Measurements from ENCODE around the gene ZNF417. TPM values are rescaled to one million over a fixed set of nuclear protein-coding genes. Genes with fewer than 3 reads are reported as not detected.

The ZNF417 gene
- total and polyA plus RNA-seq, 2 of the 4 experiments (the other 2 are of a cell fraction) = 4.0 to 23.1 TPM

DNA sequence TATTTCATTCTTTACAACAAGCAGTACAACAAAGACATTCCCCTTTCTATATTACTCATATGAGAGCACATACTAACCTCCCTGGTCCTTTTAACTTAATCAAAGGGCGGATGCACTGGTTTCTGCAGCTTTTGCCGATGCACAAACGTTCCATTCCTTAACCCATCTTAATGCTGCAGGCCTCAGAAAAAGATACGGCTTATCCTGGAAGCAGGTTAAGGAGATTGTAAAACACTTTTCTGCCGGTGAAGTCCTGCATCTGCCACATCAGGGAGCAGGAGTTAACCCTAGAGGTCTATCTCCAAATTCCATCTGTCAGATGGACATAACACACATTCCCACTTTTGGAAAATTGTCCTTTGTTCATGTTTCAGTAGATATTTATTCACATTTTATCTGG, 16.1 kb downstream of the ZNF417 start:
- H2AFZ ChIP-seq (replicated peaks; ENCODE audit: low read length, poor library complexity) = no peak overlapping the region
- no peak overlapping the region for H3K9ac ChIP-seq (ENCODE audit: low read depth, low read length)
- no peak overlapping the region for H4K91ac ChIP-seq (ENCODE audit: insufficient read depth, low read depth, low read length)
- DNase-seq = no peak
- H4K8ac ChIP-seq (ENCODE audit: low read depth in 2 of 2, low read length in 2 of 2) = no peak overlapping the region
- H2AK5ac ChIP-seq (ENCODE audit: low read depth, low read length) = no peak overlapping the region
- WGBS, 2 experiments (ENCODE audit: extremely low coverage in 2 of 2, insufficient read length in 1 of 2) = no CpG with 5 or more reads among the region's 5 CpGs
- ChIA-PET CTCF (no interaction called here), POLR2A (ENCODE audit: unreplicated experiment) (no interaction called here)
- no peak overlapping the region for H4K5ac ChIP-seq (ENCODE audit: low read depth, low read length)
- H3K56ac ChIP-seq (ENCODE audit: extremely low read depth, insufficient read depth, low read length) = no peak overlapping the region
- H3K4me1 ChIP-seq (ENCODE audit: control insufficient read depth, insufficient read depth, low read length) = no peaks in the 10 kb centered on the region
- no peak overlapping the region for H2BK5ac ChIP-seq (ENCODE audit: low read depth, low read length, poor library complexity, severe bottlenecking)
- no peak overlapping the region for H3K18ac ChIP-seq (ENCODE audit: low read depth, low read length)
- no peak for ATAC-seq (ENCODE audit: low read depth)
- H4K20me1 ChIP-seq (ENCODE audit: insufficient read depth, low read length) = no peaks in the 10 kb centered on the region
- H3K4me3 ChIP-seq (ENCODE audit: insufficient read depth, low read depth, low read length) = no peak overlapping the region
- H2AK9ac ChIP-seq (replicated peaks; ENCODE audit: low read depth, low read length, poor library complexity) = no peak overlapping the region
- H3K79me1 ChIP-seq (ENCODE audit: low read depth in 1 of 2, low read length in 2 of 2) = no peaks in the 10 kb centered on the region; a peak in 2 of 4 replicates
- BruUV-seq (replicated peaks) = no TSS peak
- no peak overlapping the region for H2BK20ac ChIP-seq (ENCODE audit: low read depth, low read length)
- H3K9me1 ChIP-seq (ENCODE audit: insufficient read depth, low read length) = no peaks in the 10 kb centered on the region
- intact Hi-C loops (cut with micrococcal nuclease) (no loop called here), in situ Hi-C loops (cut with MboI; ENCODE audit: low sequenced_read_pairs) (no loop called here), dilution Hi-C loops (cut with HindIII; ENCODE audit: low sequenced_read_pairs, unreplicated experiment) (no loop called here)
- H3K4ac ChIP-seq (ENCODE audit: low read depth, low read length) = no peak overlapping the region
- no peak overlapping the region for H3K23ac ChIP-seq (ENCODE audit: low read depth, low read length)
- H3K27ac ChIP-seq (ENCODE audit: insufficient read depth, low read length) = no peak overlapping the region
- no peaks in the 10 kb centered on the region; the same call in 1 of the 2 replicates for H3K9me3 ChIP-seq (ENCODE audit: control insufficient read depth, insufficient read depth, low read length)
- H3K27me3 ChIP-seq (ENCODE audit: control insufficient read depth, insufficient read depth, low read length) = no peaks in the 10 kb centered on the region
- peaks cover 5% of the 10 kb centered on the region for H3K36me3 ChIP-seq (ENCODE audit: control insufficient read depth, insufficient read depth, low read length)
- H3K4me2 ChIP-seq (ENCODE audit: low read depth, low read length) = no peak overlapping the region
- no peak overlapping the region for H2BK15ac ChIP-seq (ENCODE audit: low read depth, low read length)
- TF ChIP-seq MAZ (IDR thresholded peaks at IDR 0.05; ENCODE audit: borderline replicate concordance, low read depth, low read length) (no peak), NFE2L2 (IDR thresholded peaks at IDR 0.05; ENCODE audit: low read depth, low read length) (no peak), ELK1 (IDR thresholded peaks at IDR 0.05; ENCODE audit: borderline replicate concordance, low read depth, low read length) (no peak), USF2 (IDR thresholded peaks at IDR 0.05; ENCODE audit: low read depth, low read length) (no peak), RAD21 (IDR thresholded peaks at IDR 0.05; ENCODE audit: low read length) (no peak), MXI1 (IDR thresholded peaks at IDR 0.05; ENCODE audit: borderline replicate concordance, low read depth, low read length) (no peak), POLR2A (IDR thresholded peaks at IDR 0.05; ENCODE audit: low read depth, low read length) (no peak), RCOR1 (IDR thresholded peaks at IDR 0.05; ENCODE audit: insufficient replicate concordance, low read length) (no peak), SMC3 (IDR thresholded peaks at IDR 0.05; ENCODE audit: low read depth, low read length) (no peak), RFX5 (IDR thresholded peaks at IDR 0.05; ENCODE audit: low read depth, low read length) (no peak), MAFK (IDR thresholded peaks at IDR 0.05; ENCODE audit: low read depth, low read length) (no peak), FOS (IDR thresholded peaks at IDR 0.05; ENCODE audit: low read depth, low read length) (no peak), CEBPB (IDR thresholded peaks at IDR 0.05; ENCODE audit: low read depth, low read length) (no peak), BHLHE40 (IDR thresholded peaks at IDR 0.05; ENCODE audit: low read depth, low read length) (no peak), CHD1 (IDR thresholded peaks at IDR 0.05; ENCODE audit: low read depth, low read length) (no peak)
- TF ChIP-seq, protein P1, sequence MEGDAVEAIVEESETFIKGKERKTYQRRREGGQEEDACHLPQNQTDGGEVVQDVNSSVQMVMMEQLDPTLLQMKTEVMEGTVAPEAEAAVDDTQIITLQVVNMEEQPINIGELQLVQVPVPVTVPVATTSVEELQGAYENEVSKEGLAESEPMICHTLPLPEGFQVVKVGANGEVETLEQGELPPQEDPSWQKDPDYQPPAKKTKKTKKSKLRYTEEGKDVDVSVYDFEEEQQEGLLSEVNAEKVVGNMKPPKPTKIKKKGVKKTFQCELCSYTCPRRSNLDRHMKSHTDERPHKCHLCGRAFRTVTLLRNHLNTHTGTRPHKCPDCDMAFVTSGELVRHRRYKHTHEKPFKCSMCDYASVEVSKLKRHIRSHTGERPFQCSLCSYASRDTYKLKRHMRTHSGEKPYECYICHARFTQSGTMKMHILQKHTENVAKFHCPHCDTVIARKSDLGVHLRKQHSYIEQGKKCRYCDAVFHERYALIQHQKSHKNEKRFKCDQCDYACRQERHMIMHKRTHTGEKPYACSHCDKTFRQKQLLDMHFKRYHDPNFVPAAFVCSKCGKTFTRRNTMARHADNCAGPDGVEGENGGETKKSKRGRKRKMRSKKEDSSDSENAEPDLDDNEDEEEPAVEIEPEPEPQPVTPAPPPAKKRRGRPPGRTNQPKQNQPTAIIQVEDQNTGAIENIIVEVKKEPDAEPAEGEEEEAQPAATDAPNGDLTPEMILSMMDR (conservative IDR thresholded peaks at IDR 0.05; ENCODE audit: low read depth, low read length) = no peak
- H2BK120ac ChIP-seq (ENCODE audit: low read depth, low read length) = no peak overlapping the region
- no peak overlapping the region for H3K14ac ChIP-seq (replicated peaks; ENCODE audit: low read depth, low read length)

Measured in IMR-90 (cell line).